ENCODE measurements around the gene CRYBG3.

DNA sequence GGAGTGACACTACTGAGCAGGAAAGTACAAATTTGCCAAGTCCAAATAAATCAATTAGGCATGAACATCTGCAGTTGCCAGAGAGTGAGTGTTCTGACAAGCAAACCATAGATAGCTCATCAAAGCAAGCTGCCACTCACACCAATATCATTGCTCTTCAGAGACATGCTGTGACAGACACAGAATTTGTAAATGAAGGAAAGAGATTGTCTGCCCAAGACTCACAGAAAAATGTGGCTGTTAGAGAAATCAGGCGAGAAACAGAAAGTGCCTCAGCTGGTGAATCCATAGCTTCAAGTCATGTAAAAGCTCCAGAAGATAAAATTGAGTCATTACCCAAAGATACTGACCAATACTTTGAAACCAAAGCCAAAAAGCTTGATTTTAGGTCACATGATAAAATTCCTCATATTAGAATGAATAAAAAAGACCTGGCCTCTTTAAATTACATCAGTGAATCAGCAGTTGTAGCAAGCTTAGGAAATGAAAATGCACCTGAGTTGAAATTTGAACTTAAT, 50.8 kb downstream of the CRYBG3 start:
- TF ChIP-seq, protein P1, sequence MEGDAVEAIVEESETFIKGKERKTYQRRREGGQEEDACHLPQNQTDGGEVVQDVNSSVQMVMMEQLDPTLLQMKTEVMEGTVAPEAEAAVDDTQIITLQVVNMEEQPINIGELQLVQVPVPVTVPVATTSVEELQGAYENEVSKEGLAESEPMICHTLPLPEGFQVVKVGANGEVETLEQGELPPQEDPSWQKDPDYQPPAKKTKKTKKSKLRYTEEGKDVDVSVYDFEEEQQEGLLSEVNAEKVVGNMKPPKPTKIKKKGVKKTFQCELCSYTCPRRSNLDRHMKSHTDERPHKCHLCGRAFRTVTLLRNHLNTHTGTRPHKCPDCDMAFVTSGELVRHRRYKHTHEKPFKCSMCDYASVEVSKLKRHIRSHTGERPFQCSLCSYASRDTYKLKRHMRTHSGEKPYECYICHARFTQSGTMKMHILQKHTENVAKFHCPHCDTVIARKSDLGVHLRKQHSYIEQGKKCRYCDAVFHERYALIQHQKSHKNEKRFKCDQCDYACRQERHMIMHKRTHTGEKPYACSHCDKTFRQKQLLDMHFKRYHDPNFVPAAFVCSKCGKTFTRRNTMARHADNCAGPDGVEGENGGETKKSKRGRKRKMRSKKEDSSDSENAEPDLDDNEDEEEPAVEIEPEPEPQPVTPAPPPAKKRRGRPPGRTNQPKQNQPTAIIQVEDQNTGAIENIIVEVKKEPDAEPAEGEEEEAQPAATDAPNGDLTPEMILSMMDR (conservative IDR thresholded peaks at IDR 0.05) = no peak
- TF ChIP-seq EZH2 (IDR thresholded peaks at IDR 0.05; ENCODE audit: low read depth) = no peak
